ENCODE measurements around the gene PRSS57.

The PRSS57 gene

DNA sequence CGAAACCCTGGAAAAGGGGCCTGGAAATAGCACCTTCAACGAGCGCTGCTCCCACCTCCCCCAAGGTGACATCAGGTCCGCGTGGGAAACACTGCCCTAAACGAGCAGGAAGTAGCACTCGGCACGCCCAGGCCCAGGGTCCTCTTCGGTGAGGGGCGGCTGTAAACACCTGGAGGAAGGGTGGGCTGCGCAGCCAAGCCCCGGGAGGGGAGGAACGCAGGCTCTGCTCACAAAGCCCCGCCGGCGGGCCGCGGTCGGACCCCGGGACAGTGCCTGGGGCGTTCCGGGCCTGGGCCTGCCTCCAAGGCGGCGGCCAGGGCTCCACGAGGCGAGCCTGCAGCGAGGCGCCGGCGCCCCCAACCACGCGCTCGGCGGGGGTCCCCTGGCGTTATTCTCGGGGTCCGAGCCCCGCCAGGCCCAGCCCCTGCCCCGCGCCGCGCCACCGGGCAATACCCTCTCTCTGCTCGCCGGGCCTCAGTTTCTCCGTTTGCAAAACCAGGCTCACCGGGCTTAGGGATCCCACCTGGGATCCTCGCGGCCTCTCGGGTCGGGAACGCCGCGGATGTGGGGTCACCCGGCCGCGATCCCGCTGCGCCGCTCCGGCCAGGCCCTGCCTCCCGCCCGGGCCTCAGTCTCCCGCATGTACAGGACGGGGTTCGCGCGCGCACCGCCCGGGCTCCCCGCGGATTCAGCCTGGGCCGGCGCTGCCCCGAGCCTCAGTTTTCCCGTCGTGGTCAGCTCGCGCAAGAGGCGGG lies 32.9 kb downstream of the PRSS57 start:
- Histone ChIP-seq H3K36me3 (ENCODE audit: control insufficient read depth, low read length) (peaks cover 52% of the 10 kb centered on the region), H3K27ac (ENCODE audit: low read depth, low read length) (peak overlapping the region; percentile 64), H3F3A (ENCODE audit: control insufficient read depth, insufficient read depth) (no peaks in the 10 kb centered on the region), H3K9me3 (ENCODE audit: control insufficient read depth, insufficient read depth, low read length) (no peaks in the 10 kb centered on the region), H3K79me2 (ENCODE audit: control insufficient read depth, low read length) (peaks cover 60% of the 10 kb centered on the region), H3K4me2 (ENCODE audit: low read length) (peak overlapping the region; percentile 82), H4K20me1 (ENCODE audit: control insufficient read depth, insufficient read depth, low read depth, low read length) (peaks cover 30% of the 10 kb centered on the region), H3K4me3 (ENCODE audit: low read length) (peak overlapping the region; percentile 82), H3K9me2 (replicated peaks; ENCODE audit: control insufficient read depth, low read length) (no peaks in the 10 kb centered on the region), H3K27me3 (ENCODE audit: control insufficient read depth, low read length) (no peaks in the 10 kb centered on the region), H3K4me1 (ENCODE audit: control insufficient read depth, low read length) (peaks cover 34% of the 10 kb centered on the region)
- no peak for TF ChIP-seq CTCF (IDR thresholded peaks at IDR 0.05; ENCODE audit: low read depth, low read length, poor library complexity, severe bottlenecking)
- no peak for TF ChIP-seq EZH2phosphoT487 (IDR thresholded peaks at IDR 0.05; ENCODE audit: borderline replicate concordance, low read length)

- no peaks in the 10 kb centered on the region for H3K9me2 ChIP-seq (replicated peaks; ENCODE audit: control insufficient read depth, low read length)
- peaks cover 30% of the 10 kb centered on the region for H4K20me1 ChIP-seq (ENCODE audit: control insufficient read depth, insufficient read depth, low read depth, low read length)
- no peaks in the 10 kb centered on the region for H3F3A ChIP-seq (ENCODE audit: control insufficient read depth, insufficient read depth)
- H3K79me2 ChIP-seq (ENCODE audit: control insufficient read depth, low read length): peaks cover 67% of the 10 kb centered on the region
- no peak for TF ChIP-seq EZH2phosphoT487 (IDR thresholded peaks at IDR 0.05; ENCODE audit: borderline replicate concordance, low read length)
- no peak for TF ChIP-seq CTCF (IDR thresholded peaks at IDR 0.05; ENCODE audit: low read depth, low read length, poor library complexity, severe bottlenecking)
- H3K4me1 ChIP-seq (ENCODE audit: control insufficient read depth, low read length): peaks cover 34% of the 10 kb centered on the region
- peaks cover 60% of the 10 kb centered on the region for H3K36me3 ChIP-seq (ENCODE audit: control insufficient read depth, low read length)
- no peaks in the 10 kb centered on the region for H3K27me3 ChIP-seq (ENCODE audit: control insufficient read depth, low read length)
- peak overlapping the region; percentile 64 for H3K27ac ChIP-seq (ENCODE audit: low read depth, low read length)
- peak overlapping the region; percentile 82 for H3K4me3 ChIP-seq (ENCODE audit: low read length)
- H3K4me2 ChIP-seq (ENCODE audit: low read length): peak overlapping the region; percentile 82
- no peaks in the 10 kb centered on the region for H3K9me3 ChIP-seq (ENCODE audit: control insufficient read depth, insufficient read depth, low read length)
Measured at GRCh38 chr19:661427-662196, 33.6 kb downstream of the PRSS57 start.

- Histone ChIP-seq H3K27ac (ENCODE audit: low read depth, low read length) (peak overlapping the region; percentile 64; the same call in 1 of the 2 replicates), H4K20me1 (ENCODE audit: control insufficient read depth, insufficient read depth, low read depth, low read length) (peaks cover 30% of the 10 kb centered on the region), H3K9me2 (replicated peaks; ENCODE audit: control insufficient read depth, low read length) (no peaks in the 10 kb centered on the region), H3K79me2 (ENCODE audit: control insufficient read depth, low read length) (peaks cover 74% of the 10 kb centered on the region), H3K4me1 (ENCODE audit: control insufficient read depth, low read length) (peaks cover 34% of the 10 kb centered on the region), H3K4me2 (ENCODE audit: low read length) (peak overlapping the region; percentile 82), H3F3A (ENCODE audit: control insufficient read depth, insufficient read depth) (no peaks in the 10 kb centered on the region), H3K36me3 (ENCODE audit: control insufficient read depth, low read length) (peaks cover 64% of the 10 kb centered on the region), H3K4me3 (ENCODE audit: low read length) (peak overlapping the region; percentile 82), H3K27me3 (ENCODE audit: control insufficient read depth, low read length) (no peaks in the 10 kb centered on the region), H3K9me3 (ENCODE audit: control insufficient read depth, insufficient read depth, low read length) (no peaks in the 10 kb centered on the region)
- TF ChIP-seq EZH2phosphoT487 (IDR thresholded peaks at IDR 0.05; ENCODE audit: borderline replicate concordance, low read length) (no peak), CTCF (IDR thresholded peaks at IDR 0.05; ENCODE audit: low read depth, low read length, poor library complexity, severe bottlenecking) (no peak)
Measured at GRCh38 chr19:660793-661426, 34.3 kb downstream of the PRSS57 start.
